Esophagus squamous epithelium (tissue), 5 donors: Measurements from ENCODE around the gene FMO2. TPM values are rescaled to one million over a fixed set of nuclear protein-coding genes. Genes with fewer than 3 reads are reported as not detected.

Experiments
- DNase-seq: peaks from one replicate; lab custom pipeline; 2025; lab: John Stamatoyannopoulos, UW
- H3K27ac ChIP-seq, 4 donors: fragments of 200-600 bp; sonication (generic); one replicate each; pipeline ENCODE4 v1.5.1; 2016 to 2019; ENCODE audit warnings: mild to moderate bottlenecking in 1 of 4
- H3K27me3 ChIP-seq, 4 donors: fragments of 200-600 bp; sonication (generic); 1 replicate in 3 of 4; 2 replicates in 1 of 4; pipeline versions ENCODE4 v1.5.1 to v1.6.0; 2017 to 2021; ENCODE audit warnings: antibody characterized with exemption in 1 of 4
- H3K36me3 ChIP-seq, 3 donors: fragments of 200-600 bp; sonication (generic); one replicate each; pipeline ENCODE4 v1.5.1; 2016 to 2019
- H3K4me1 ChIP-seq, 3 donors: fragments of 200-600 bp; sonication (generic); one replicate each; pipeline ENCODE4 v1.5.1; 2017 to 2019
- H3K4me3 ChIP-seq, 4 donors: fragments of 200-600 bp; sonication (generic); 1 replicate in 3 of 4; 2 replicates in 1 of 4; pipeline ENCODE4 v1.5.1; 2016 to 2019; ENCODE audit warnings: mild to moderate bottlenecking in 2 of 4, moderate library complexity in 1 of 4
- H3K9me3 ChIP-seq, 3 donors: fragments of 200-600 bp; sonication (generic); one replicate each; pipeline ENCODE4 v1.5.1; 2016 to 2019
- CTCF ChIP-seq, 6 experiments: fragments of 450-650 bp in 4 of 6; fragments of 200-600 bp in 2 of 6; sonication (generic) in 2 of 6; IDR thresholded peaks; one replicate each; pipeline ENCODE4 v1.5.1; 2016 to 2019; ENCODE audit warnings: antibody characterized with exemption in 6 of 6, mild to moderate bottlenecking in 4 of 6, moderate library complexity in 4 of 6
- POLR2A ChIP-seq, 4 donors: fragments of 450-650 bp; IDR thresholded peaks; one replicate each; pipeline ENCODE4 v1.6.1; 2017; ENCODE audit warnings: antibody characterized with exemption in 4 of 4, mild to moderate bottlenecking in 4 of 4, moderate library complexity in 3 of 4
- WGBS, 2 donors: methylation state at CpG; one replicate each; pipeline ENCODE4 v1.1.5; 2018; 5-methylcytosine and 5-hydroxymethylcytosine counted together
- intact Hi-C: fragments of 100-400 bp; cut with DNase I; formaldehyde crosslinking; loops from one replicate; pipeline ENCODE4 v1.15.0; 2022
- total RNA-seq, 4 donors: library from RNA; depleted of rRNA; stranded (reverse); fragments of >200 nt; gene quantifications; one replicate each; pipeline ENCODE4 v1.1.0, GENCODE V29; 2016
- donor health status: DM: yes; HTN: yes; CAD: no.

Gene FMO2
- total RNA-seq, 4 donors from 2014 or later: 53.4 to 146 (median 68.8) TPM

DNA sequence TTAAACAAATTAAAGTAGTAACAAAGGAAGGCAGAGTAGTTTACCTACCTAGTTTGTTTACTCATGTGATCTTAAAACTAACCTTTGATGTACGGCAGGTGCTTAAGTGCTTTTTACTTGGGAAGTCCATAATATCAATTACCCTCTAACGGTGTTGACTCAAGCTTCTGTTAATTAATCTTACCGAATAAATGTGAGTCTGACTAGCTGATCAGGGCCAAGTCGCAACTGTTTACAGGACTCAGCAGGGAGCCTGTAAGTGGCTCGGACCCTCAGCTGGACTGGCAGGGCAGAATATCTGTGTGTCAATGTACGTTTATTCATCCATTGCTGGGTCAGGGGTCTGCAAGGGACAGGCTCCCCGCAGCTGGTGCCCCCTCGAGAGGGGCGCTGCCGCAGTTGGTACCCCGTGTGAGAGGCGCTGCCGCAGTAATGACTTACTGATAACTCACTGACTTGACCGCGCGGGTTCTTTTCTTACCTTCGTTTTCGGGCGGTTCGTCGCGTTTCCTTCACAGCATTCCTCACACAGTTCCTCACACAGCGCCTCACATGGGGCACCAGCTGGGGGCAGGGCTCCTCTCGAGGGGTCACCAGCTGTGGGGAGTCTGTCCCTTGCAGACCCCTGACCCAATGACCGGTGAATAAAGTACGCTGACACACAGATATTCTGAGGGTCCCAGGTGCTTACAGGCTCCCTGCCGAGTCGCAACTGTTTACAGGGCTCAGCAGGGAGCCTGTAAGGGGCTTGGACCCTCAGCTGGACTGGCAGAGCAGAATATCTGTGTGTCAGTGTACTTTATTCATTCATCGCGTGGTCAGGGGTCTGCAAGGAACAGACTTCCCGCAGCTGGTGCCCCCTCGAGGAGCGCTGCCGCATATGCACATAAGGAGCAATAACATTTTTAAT is 66.2 kb downstream of the FMO2 start:
- Histone ChIP-seq H3K27me3 (peaks cover 0 to 27% (median 0%) of the 10 kb centered on the region in 4 donors), H3K27ac (peak overlapping the region in 3 of 4 donors; percentile 39 to 67 (median 62)), H3K36me3 (no peaks in the 10 kb centered on the region), H3K4me1 (peaks cover 4 to 38% (median 9%) of the 10 kb centered on the region in 3 donors), H3K9me3 (no peaks in the 10 kb centered on the region), H3K4me3 (peak overlapping the region; percentile 42 to 64 (median 58))
- intact Hi-C loops: no loop called here
- 13 to 16% methylated on average over 12 to 26 of the region's 34 CpGs for WGBS, 2 donors
- TF ChIP-seq POLR2A (IDR thresholded peaks at IDR 0.05) (no peak), CTCF (IDR thresholded peaks at IDR 0.05) (peak in 4 of 6 experiments; percentile 34 to 66 (median 47))
- DNase-seq: no peak

DNA sequence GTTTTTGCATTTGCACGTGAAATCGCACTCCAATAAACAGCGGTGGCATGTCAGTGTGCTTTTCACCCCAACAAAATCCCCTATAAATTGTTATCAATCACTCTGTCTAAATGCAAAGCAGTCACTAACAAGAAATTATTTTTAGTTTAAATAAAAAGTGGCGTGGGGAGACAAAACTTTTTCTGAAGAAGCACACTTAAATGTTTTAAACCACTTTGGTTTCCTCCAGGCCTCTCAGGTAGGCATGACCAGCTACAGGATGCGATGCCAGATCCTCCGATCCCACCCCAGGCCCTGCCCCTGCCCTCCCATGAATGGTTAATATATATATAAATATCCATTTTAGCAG is 66.8 kb downstream of the FMO2 start:
- H3K27ac ChIP-seq: peak overlapping the region in 1 of 4 donors; percentile 39
- intact Hi-C loops: no loop called here
- peaks cover 0 to 27% (median 0%) of the 10 kb centered on the region in 4 donors for H3K27me3 ChIP-seq
- H3K9me3 ChIP-seq: no peaks in the 10 kb centered on the region
- TF ChIP-seq CTCF (IDR thresholded peaks at IDR 0.05) (peak in 1 of 6 experiments; percentile 1), POLR2A (IDR thresholded peaks at IDR 0.05) (no peak)
- DNase-seq: no peak
- 14 to 46% methylated on average over 6 of the region's 6 CpGs for WGBS, 2 donors
- no peaks in the 10 kb centered on the region for H3K36me3 ChIP-seq
- H3K4me3 ChIP-seq: peak overlapping the region; percentile 42 to 64 (median 58)
- peaks cover 7 to 44% (median 11%) of the 10 kb centered on the region in 3 donors for H3K4me1 ChIP-seq

DNA sequence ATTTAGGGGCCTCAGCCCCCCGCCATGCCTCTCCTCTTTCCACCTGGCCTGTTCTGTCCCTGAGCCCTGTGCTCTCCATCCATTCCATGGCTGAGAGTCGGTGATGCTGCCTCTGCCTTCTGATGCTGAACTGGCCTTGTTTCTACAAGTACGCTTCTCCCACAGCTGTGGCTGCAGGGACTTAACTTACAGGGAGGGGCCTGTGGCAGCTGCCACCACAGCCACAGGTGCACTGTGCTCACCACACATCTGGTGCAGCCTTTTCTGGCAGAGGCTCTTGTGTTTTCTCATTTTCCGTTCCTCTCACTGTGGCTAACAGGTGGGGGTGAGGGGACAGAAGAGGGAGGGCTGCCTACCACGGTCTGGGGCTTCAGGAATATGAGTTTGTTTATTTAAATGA is 67.4 kb downstream of the FMO2 start:
- WGBS, 2 donors: 64 to 68% methylated on average over 5 of the region's 5 CpGs
- TF ChIP-seq CTCF (IDR thresholded peaks at IDR 0.05) (no peak), POLR2A (IDR thresholded peaks at IDR 0.05) (no peak)
- H3K36me3 ChIP-seq: no peaks in the 10 kb centered on the region
- peaks cover 0 to 27% (median 0%) of the 10 kb centered on the region in 4 donors for H3K27me3 ChIP-seq
- H3K9me3 ChIP-seq: no peaks in the 10 kb centered on the region
- H3K4me3 ChIP-seq: no peak overlapping the region
- intact Hi-C loops: no loop called here
- no peak overlapping the region for H3K27ac ChIP-seq
- H3K4me1 ChIP-seq: peaks cover 13 to 50% (median 16%) of the 10 kb centered on the region in 3 donors
- no peak for DNase-seq

- no peak for TF ChIP-seq POLR2A (IDR thresholded peaks at IDR 0.05)
- no peak for TF ChIP-seq CTCF (IDR thresholded peaks at IDR 0.05)
- H3K4me3 ChIP-seq: no peak overlapping the region
- no peaks in the 10 kb centered on the region for H3K9me3 ChIP-seq
- intact Hi-C loops: no loop called here
- H3K4me1 ChIP-seq: peaks cover 13 to 73% (median 30%) of the 10 kb centered on the region in 3 donors
- no peak for DNase-seq
- WGBS, 2 donors: 41 to 45% methylated on average over 4 of the region's 4 CpGs
- no peaks in the 10 kb centered on the region for H3K36me3 ChIP-seq
- H3K27me3 ChIP-seq: peaks cover 0 to 27% (median 0%) of the 10 kb centered on the region in 4 donors
- peak overlapping the region in 2 of 4 donors; percentile 19 to 26 for H3K27ac ChIP-seq
These were observed 69.8 kb downstream of the FMO2 start for GRCh38 chr1:171254859-171255258.
